Measurements from ENCODE around the gene GPC5. TPM values are rescaled to one million over a fixed set of nuclear protein-coding genes. Genes with fewer than 3 reads are reported as not detected.
A peak's percentile ranks its signal among the peaks of the same experiment; 100 is the strongest.
"Not testable (repeated sequence)": the region's sequence is repeated elsewhere in the genome, so short reads cannot be mapped to it uniquely, and the experiment has no call there.

The GPC5 gene
- total and polyA plus RNA-seq, 11 donors = 0.14 to 2.9 (median 0.84) TPM; not detected in 1

DNA sequence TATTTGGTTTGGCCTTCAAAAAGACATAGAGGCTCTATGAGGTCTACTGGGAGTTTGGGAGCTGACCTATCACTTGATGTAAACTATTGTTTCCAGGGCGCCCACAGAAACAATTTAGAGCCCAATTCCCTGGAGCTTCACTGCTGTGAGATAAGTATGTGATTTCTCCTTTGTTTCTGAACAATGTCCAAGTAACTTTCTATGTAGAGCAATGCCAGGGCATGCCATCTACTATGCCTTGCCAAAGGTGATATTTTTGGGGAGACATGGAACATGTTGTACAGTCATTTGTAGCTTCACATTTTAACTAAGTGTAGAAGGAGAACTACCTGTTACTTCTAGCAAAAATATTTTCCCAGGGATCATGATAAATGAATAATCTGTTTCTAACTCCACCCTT, 872.6 kb downstream of the GPC5 start:
- Histone ChIP-seq H3K27ac (peak overlapping the region in 1 of 12 donors; percentile 36), H3K36me3 (no peaks in the 10 kb centered on the region), H3K9me3 (peaks cover 0 to 5% (median 0%) of the 10 kb centered on the region in 12 donors), H3K27me3 (no peaks in the 10 kb centered on the region), H3K4me1 (no peaks in the 10 kb centered on the region), H3K4me3 (no peak overlapping the region)
- WGBS, 4 donors = 67 to 87% (median 78%) methylated on average over 1 of the region's 1 CpG
- intact Hi-C loops (cut with DNase I) = no loop called here
- DNase-seq = no peak
- no peak for TF ChIP-seq POLR2A (IDR thresholded peaks at IDR 0.05)
- peak in 3 of 4 donors; percentile 58 to 98 (median 77) for ATAC-seq

GRCh38 chr13:92272177-92272576, 873.8 kb downstream of the GPC5 start:
- WGBS, 4 donors = 83 to 94% (median 87%) methylated on average over 1 of the region's 1 CpG
- H3K9me3 ChIP-seq = peaks cover 0 to 5% (median 0%) of the 10 kb centered on the region in 12 donors
- TF ChIP-seq CTCF (IDR thresholded peaks at IDR 0.05) = no peak
- no peak for TF ChIP-seq POLR2A (IDR thresholded peaks at IDR 0.05)
- no peaks in the 10 kb centered on the region for H3K36me3 ChIP-seq
- ATAC-seq (no peak), DNase-seq (no peak)
- no peaks in the 10 kb centered on the region for H3K4me1 ChIP-seq
- intact Hi-C loops (cut with DNase I) = no loop called here
- H3K4me3 ChIP-seq = no peak overlapping the region
- H3K27ac ChIP-seq = no peak overlapping the region
- no peaks in the 10 kb centered on the region for H3K27me3 ChIP-seq

DNA sequence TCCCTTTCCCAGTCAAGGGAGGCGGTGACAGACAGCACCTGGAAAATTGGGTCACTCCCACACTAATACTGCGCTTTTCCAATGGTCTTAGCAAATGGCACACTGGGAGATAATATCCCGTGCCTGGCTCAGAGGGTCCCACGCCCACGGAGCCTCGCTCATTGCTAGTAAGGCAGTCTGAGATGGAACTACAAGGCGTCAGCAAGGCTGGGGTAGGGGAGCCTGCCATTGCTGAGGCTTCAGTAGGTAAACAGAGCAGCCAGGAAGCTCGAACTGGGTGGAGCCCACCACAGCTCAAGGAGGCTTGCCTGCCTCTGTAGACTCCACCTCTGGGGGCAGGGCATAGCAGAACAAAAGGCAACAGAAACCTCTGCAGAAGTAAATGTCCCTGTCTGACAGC, 882.6 kb downstream of the GPC5 start:
- H3K27me3 ChIP-seq; intact Hi-C loops (cut with DNase I); H3K27ac ChIP-seq; H3K4me3 ChIP-seq; ATAC-seq; H3K36me3 ChIP-seq; H3K4me1 ChIP-seq; H3K9me3 ChIP-seq: not testable (repeated sequence)
- peak in 1 of 5 donors; percentile 20 for DNase-seq
- 60 to 81% (median 72%) methylated on average over 8 of the region's 8 CpGs for WGBS, 4 donors

DNA sequence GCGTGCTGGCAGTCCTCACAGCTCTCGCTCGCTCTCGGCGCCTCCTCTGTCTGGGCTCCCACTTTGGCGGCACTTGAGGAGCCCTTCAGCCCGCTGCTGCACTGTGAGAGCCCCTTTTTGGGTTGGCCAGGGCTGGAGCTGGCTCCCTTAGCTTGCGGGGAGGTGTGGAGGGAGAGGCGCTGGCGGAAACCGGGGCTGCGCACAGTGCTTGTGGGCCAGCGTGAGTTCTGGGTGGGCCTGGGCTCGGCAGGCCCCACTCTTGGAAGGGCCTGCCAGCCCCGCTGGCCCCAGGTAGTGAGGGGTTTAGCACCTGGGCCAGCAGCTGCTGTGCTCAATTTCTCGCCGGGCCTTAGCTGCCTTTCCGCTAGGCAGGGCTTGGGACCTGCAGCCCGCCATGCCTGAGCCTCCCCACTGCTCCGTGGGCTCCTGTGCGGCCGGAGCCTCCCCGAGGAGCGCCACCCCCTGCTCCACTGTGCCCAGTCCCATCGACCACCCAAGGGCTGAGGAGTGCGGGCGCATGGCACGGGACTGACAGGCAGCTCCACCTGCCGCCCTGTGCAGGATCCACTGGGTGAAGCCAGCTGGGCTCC, 892.4 kb downstream of the GPC5 start:
- intact Hi-C loops (cut with DNase I); ATAC-seq; H3K27me3 ChIP-seq; H3K4me3 ChIP-seq; H3K4me1 ChIP-seq; H3K27ac ChIP-seq; H3K36me3 ChIP-seq: not testable (repeated sequence)
- DNase-seq = peak in 1 of 5 donors; percentile 30
- 93 to 99% (median 95%) methylated on average over 9 to 29 of the region's 29 CpGs for WGBS, 4 donors
- H3K9me3 ChIP-seq = peaks cover 0 to 47% (median 9%) of the 10 kb centered on the region in 12 donors

DNA sequence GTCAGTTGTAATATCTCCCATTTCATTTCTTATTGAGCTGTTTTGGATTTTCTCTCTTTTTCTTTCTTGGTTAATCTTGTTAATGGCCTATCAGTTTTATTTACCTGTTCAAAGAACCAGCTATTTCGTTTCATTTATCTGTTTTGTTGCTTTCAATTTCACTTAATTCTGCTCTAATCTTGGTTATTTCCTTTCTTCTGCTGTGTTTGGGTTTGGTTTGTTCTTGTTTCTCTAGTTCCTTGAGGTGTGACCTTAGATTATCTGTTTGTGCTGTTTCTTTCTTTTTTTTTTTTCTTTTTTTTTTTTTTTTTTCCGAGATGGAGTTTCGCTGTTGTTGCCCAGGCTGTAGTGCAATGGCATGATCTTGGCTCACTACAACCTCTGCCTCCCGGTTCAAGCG, 896.1 kb downstream of the GPC5 start:
- 75 to 87% (median 80%) methylated on average over 5 of the region's 5 CpGs for WGBS, 4 donors
- DNase-seq; H3K4me3 ChIP-seq; ATAC-seq; H3K27me3 ChIP-seq; H3K36me3 ChIP-seq; H3K4me1 ChIP-seq; intact Hi-C loops (cut with DNase I); H3K27ac ChIP-seq: not testable (repeated sequence)
- peaks cover 0 to 17% (median 0%) of the 10 kb centered on the region in 12 donors for H3K9me3 ChIP-seq

- intact Hi-C loops (cut with DNase I); H3K27me3 ChIP-seq; H3K36me3 ChIP-seq; H3K4me3 ChIP-seq; H3K4me1 ChIP-seq; ATAC-seq; DNase-seq; H3K27ac ChIP-seq: not testable (repeated sequence)
- H3K9me3 ChIP-seq = peaks cover 0 to 17% (median 0%) of the 10 kb centered on the region in 12 donors
- 79 to 95% (median 84%) methylated on average over 3 of the region's 3 CpGs for WGBS, 4 donors
Measured at GRCh38 chr13:92296154-92296671, 897.8 kb downstream of the GPC5 start.
